WTC11 (cell line): ENCODE data around the gene MRPL22. TPM values are rescaled to one million over a fixed set of nuclear protein-coding genes. Genes with fewer than 3 reads are reported as not detected.

Source experiments
- ATAC-seq: fragments of 200-7000 bp; cut with Tn5 transposase; 2 replicates; pipeline ENCODE4 v1.10.0; 2021; ENCODE audit warnings: mild to moderate bottlenecking, moderate library complexity
- CTCF ChIA-PET: fragments of 300-600 bp; sonication (Branson Sonifier 250); formaldehyde crosslinking; loops from one replicate; lab custom pipeline; 2021; ENCODE audit warnings: antibody characterized with exemption; lab: Charles Lee
- POLR2A ChIA-PET: fragments of 350-600 bp; sonication (Branson Sonifier 250); formaldehyde crosslinking; loops from one replicate; lab custom pipeline; 2021; ENCODE audit warnings: antibody characterized with exemption; lab: Charles Lee
- DNase-seq: peaks from one replicate; pipeline ENCODE4 v3.0.0; 2021; ENCODE audit warnings: low spot score
- H3K27ac Mint-ChIP-seq: 2 replicates; pipeline ENCODE4 v1.8.0; 2021; ENCODE audit warnings: mixed read lengths
- H3K27me3 Mint-ChIP-seq: 2 replicates; pipeline ENCODE4 v1.8.0; 2021; ENCODE audit warnings: low read depth, mild to moderate bottlenecking, moderate library complexity, mixed read lengths
- H3K36me3 Mint-ChIP-seq: 2 replicates; pipeline ENCODE4 v1.8.0; 2021; ENCODE audit warnings: mixed read lengths
- H3K4me1 Mint-ChIP-seq: 2 replicates; pipeline ENCODE4 v1.8.0; 2022; ENCODE audit warnings: mixed read lengths
- H3K4me3 Mint-ChIP-seq: 2 replicates; pipeline ENCODE4 v1.8.0; 2021; ENCODE audit warnings: mild to moderate bottlenecking, moderate library complexity, mixed read lengths
- H3K9me3 Mint-ChIP-seq: 2 replicates; pipeline ENCODE4 v1.8.0; 2021; ENCODE audit warnings: mixed read lengths
- ATF2 ChIP-seq: sonication (generic); formaldehyde crosslinking; IDR thresholded peaks from 2 replicates; pipeline ENCODE4 v1.8.1; 2022; ENCODE audit warnings: low read depth, missing genetic modification reagents, borderline replicate concordance
- CDX4 ChIP-seq: fragments of 250-450 bp; sonication (Bioruptor Pico); IDR thresholded peaks from 2 replicates; pipeline ENCODE4 v1.9.0; 2021; ENCODE audit warnings: moderate library complexity, mild to moderate bottlenecking, inconsistent platforms, borderline replicate concordance
- PREB ChIP-seq: sonication (generic); formaldehyde crosslinking; IDR thresholded peaks from 2 replicates; pipeline ENCODE4 v1.8.1; 2022; ENCODE audit warnings: mild to moderate bottlenecking, missing genetic modification reagents, moderate library complexity, borderline replicate concordance
- ZNF219 ChIP-seq: sonication (generic); formaldehyde crosslinking; IDR thresholded peaks from 2 replicates; pipeline ENCODE4 v1.8.0; 2023; ENCODE audit warnings: missing genetic modification reagents, mild to moderate bottlenecking, borderline replicate concordance
- total RNA-seq: library from RNA; stranded (reverse); gene quantifications from 3 replicates; pipeline ENCODE4 v1.2.3, GENCODE V29; 2021

The MRPL22 gene
- total RNA-seq, 1 experiment from 2014 or later: 52.0 TPM

GRCh38 chr5:155017610-155018009 is 76.7 kb downstream of the MRPL22 start:
- H3K27me3 Mint-ChIP-seq: peaks cover 16% of the 10 kb centered on the region
- DNase-seq: no peak
- ChIA-PET CTCF (interaction anchor here (4.1 kb wide), 1 partner anchor 13 kb away, joined by 22 read pairs; no protein-coding TSS in a partner anchor), POLR2A (no interaction called here)
- no peaks in the 10 kb centered on the region for H3K4me1 Mint-ChIP-seq
- no peak overlapping the region for H3K4me3 Mint-ChIP-seq
- TF ChIP-seq PREB (CRISPR knock-in tag): no peak
- no peak for TF ChIP-seq CDX4
- no peak for TF ChIP-seq ATF2 (CRISPR knock-in tag)
- no peak for TF ChIP-seq ZNF219 (CRISPR knock-in tag)
- H3K27ac Mint-ChIP-seq: no peak overlapping the region
- H3K36me3 Mint-ChIP-seq: no peaks in the 10 kb centered on the region
- H3K9me3 Mint-ChIP-seq: peaks cover 30% of the 10 kb centered on the region
- ATAC-seq: no peak

Other genes starting within 250 kb of the MRPL22 start
- 360 to 406 TPM (median 378 TPM) in 3 replicates for gene LARP1, start 185.7 kb upstream of the MRPL22 start, total RNA-seq
- 3.9 to 6.0 TPM (median 5.5 TPM) in 3 replicates for gene FAXDC2, start 90.5 kb upstream of the MRPL22 start, total RNA-seq
- 51.7 to 58.6 TPM (median 54.4 TPM) in 3 replicates for gene CNOT8, start 82.4 kb upstream of the MRPL22 start, total RNA-seq
- gene GEMIN5, start 2.9 kb upstream of the MRPL22 start, total RNA-seq: 25.9 to 34.8 TPM (median 27.2 TPM) in 3 replicates
- 0.07 to 0.09 TPM in 2 of 3 replicates, not detected in the other for gene KIF4B, start 72.7 kb downstream of the MRPL22 start, total RNA-seq